Measurements from ENCODE around the gene XPNPEP1.
"Not testable (repeated sequence)": the region's sequence is repeated elsewhere in the genome, so short reads cannot be mapped to it uniquely, and the experiment has no call there.

XPNPEP1 gene

GRCh38 chr10:109924087-109924486 is 776 bp upstream of the XPNPEP1 start:
- DNase-seq (ENCODE audit: low read depth in 2 of 2): no peak

- no peak for DNase-seq (ENCODE audit: low read depth in 2 of 2)
Measured at GRCh38 chr10:109922358-109922975, 844 bp downstream of the XPNPEP1 start.

DNA sequence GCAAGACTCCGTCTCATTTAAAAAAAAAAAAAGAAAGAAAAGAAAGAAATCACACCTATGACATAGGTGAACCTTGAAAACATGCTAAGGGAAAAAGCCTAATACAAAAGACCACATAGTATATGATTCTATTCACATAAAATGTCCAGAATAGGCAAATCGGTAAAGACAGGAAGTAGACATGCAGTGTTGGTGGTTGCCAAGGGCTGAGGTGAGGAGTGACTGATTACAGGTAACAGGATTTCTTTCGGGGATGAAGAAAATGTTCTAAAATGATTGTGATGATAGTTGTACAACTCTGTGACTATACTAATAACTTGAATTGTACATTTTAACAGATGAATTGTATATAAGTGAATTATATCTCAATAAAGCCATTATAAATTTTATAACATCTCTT is 3.3 kb downstream of the XPNPEP1 start:
- no peak for DNase-seq (ENCODE audit: low read depth in 2 of 2)

GRCh38 chr10:109919220-109919619 is 4.1 kb downstream of the XPNPEP1 start:
- no peak for DNase-seq (ENCODE audit: low read depth in 2 of 2)

DNA sequence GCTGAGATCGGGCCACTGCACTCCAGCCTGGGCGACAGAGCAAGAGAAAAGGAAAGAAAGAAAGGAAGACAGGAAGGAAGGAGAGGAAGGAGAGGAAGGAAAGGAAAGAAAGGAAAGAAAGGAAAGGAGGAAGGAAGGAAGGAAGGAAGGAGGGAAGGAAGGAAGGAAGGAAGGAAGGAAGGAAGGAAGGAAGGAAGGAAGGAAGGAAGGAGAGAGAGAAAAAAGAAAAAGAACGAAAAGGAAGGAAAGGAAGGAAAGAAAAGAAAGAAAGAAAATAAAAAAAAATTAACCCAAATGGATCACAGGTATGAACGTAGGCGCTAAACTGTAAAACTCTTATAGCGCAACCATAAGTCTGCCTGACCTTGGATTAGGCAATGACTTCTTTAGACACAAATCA is 4.6 kb downstream of the XPNPEP1 start:
- DNase-seq (ENCODE audit: low read depth in 2 of 2): not testable (repeated sequence)

DNA sequence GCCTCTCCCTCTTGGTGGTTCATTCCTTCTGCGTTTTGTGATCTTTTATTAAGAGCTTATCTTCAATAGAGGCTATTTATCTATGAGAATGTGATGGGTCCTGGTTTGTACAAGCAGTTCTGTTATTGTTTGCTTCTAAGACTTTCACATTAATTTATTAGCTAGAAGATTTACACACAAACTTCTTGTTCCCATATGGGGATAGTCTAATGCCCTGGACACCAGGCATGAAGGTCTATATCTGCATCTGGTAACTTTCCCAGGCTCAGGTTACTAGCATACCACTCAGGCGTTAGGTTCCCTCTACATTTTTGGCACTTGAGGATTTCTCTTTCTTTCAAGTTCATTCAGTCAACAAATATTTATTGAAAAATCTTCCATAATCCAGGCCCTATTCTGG is 7.7 kb downstream of the XPNPEP1 start:
- no peak for DNase-seq (ENCODE audit: low read depth in 2 of 2)

DNA sequence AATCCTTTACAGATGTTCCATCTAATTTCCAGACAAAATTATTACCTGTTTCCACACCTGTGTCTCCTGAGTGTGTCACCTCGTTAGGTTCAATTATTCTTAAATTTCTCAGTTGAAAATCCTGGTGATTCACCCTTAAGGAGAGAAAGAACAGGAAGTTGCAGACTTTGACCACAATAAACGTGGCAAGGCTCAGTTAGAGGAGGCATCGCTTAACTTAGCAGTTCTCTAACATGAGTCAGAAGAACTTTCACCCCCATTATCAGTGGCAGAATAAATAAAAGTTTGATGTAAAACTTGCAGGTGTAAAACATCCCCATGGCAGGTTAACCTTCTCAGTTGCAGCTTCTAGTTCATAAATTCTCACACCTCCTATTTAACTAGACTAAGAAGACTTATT is 8.3 kb downstream of the XPNPEP1 start:
- no peak for DNase-seq (ENCODE audit: low read depth in 2 of 2)

GRCh38 chr10:109913306-109913892 is 9.9 kb downstream of the XPNPEP1 start:
- DNase-seq (ENCODE audit: low read depth in 2 of 2): no peak

- no peak for DNase-seq (ENCODE audit: low read depth in 2 of 2)
Measured at GRCh38 chr10:109912335-109913281, 10.7 kb downstream of the XPNPEP1 start.

GRCh38 chr10:109911903-109912302 is 11.4 kb downstream of the XPNPEP1 start:
- no peak for DNase-seq (ENCODE audit: low read depth in 2 of 2)

GRCh38 chr10:109906316-109906715 is 17.0 kb downstream of the XPNPEP1 start:
- no peak for DNase-seq (ENCODE audit: low read depth in 2 of 2)

- no peak for DNase-seq (ENCODE audit: low read depth in 2 of 2)
Measured at GRCh38 chr10:109904397-109904796, 18.9 kb downstream of the XPNPEP1 start.

DNA sequence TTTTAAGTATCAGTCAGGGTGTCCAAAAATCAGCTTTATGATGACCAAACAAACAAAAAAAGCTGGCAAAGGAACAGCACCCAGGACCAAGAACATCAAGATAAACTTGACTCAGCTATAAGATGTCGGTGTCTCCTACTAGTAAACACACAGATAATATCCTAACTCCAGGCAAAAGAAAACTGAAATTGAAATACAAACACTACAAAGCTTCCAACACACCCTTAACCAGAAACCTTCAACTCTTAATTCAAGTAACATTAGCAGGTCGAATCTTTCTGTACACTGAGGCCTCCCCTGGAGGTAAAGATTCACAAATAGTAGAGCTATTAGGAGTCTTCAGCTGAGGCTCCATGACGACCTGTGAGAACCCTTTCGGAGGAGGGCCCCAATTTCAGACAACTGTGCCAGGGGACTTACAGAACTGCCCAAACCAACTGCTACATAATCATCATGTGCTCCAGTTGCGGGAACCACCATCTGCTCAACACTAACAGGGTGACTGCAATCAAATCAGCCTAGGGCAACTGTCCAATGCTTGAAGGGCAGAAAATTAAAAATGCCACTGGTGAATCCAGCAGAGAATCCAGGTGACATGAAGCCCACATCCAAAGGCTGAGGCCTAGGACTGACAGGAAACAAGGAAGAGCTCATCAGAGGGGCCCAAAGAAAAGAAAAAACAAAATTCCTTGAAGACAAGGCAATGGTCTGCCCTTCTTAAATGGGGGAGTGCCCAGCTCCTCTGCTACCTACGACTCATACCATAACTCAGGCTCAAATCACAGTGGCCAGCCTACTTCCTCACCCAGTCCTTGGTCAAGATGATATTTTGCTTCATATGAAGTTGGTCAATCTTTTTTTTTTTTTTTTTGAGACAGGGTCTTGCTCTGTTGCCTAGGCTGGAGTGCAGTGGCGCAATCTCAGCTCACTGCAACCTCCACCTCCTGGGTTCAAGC is 20.0 kb downstream of the XPNPEP1 start:
- DNase-seq (ENCODE audit: low read depth in 2 of 2): no peak

DNA sequence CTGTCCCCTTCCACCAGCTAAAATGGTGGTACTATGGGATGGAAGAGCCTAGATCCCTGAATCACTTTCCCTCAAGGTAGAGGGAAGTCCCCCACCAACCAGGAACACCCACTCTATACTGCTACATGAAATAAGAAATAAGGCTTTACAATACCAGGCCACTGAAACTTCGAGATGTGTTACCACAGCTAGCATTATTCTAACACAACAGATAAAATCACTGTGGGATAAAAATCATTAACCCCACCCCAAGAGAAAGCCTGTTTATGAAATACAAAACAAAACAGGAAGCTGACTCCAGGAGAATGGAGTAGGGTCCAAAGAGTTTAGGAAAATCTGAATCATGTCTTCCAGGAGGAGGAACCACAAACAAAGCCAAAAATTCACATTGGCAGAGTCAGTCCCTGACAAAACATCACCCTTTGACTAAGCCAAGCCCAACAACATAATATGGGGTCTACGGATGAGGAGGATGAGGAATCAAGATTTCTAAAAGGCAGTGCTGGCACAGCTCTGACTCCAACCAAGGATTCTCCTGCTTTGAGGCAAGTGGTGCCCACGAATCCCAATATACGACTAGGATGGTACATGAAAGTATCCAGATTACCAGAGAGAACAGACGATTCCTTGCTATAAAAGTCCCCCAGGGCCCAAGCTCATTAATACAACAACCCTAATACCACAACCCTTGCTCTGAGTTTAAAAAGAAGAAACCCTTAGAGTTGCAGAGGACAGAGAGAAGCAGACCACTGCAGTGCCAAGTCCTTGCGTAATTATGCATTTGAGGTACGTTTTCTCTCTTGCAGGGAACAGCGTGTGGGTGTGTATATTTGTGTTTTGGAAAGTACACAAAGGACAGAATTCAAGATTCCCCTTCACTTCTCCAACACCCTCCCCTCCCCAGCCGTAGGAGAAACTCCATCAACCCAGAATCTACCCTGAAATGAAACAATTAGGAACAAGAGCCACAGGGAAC is 23.7 kb downstream of the XPNPEP1 start:
- no peak for DNase-seq (ENCODE audit: low read depth in 2 of 2)

DNA sequence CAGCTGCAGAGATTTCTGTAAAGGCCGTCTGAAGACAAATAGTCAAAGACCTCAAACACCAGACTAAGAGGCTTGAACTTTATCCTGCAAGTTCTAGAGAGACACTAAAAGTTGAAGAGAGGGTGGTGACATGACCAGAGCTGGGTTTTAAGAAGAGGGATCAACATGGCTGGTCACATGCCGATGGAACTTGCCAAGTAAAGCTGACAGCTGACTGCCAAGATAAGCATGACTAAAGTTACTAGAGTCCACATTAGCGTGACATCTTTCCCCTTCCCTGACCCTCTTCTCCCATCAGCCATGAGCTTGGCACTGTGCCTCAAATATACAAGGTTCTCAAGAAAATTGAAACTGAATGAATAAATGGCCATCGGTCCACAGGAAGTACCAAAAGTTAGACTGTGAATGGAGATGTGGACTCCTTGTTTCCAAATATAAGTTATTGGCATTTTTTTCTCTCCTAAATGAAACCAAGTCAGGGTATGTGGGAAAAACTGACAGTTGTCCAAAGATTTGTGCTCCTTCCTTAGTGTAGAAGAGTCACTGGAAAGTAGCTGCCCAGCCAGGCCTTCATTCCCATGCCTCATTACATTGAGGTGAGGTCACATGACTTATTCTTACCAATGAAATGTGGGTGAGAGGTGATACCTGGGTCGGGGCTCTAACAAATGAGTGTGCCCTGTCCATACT is 24.5 kb downstream of the XPNPEP1 start:
- no peak for DNase-seq (ENCODE audit: low read depth in 2 of 2)

DNA sequence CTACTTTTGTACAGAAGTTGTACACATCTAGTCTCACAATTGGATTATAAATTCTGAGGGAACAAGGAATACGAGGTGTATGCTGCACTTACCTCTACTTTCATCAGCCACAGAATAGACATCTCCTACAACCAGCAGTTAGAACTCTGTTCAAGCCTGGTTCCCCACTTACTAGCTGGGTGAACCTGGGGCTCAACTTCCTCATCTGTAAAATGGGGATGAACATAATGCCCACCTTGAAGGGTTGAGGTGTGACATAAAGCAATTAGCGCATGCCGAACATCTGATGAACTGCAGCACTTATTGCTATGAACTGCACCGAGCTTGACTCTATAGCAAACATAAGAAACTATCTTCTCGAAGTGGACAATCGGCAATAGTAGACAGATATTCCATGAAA is 25.3 kb downstream of the XPNPEP1 start:
- no peak for DNase-seq (ENCODE audit: low read depth in 2 of 2)

DNA sequence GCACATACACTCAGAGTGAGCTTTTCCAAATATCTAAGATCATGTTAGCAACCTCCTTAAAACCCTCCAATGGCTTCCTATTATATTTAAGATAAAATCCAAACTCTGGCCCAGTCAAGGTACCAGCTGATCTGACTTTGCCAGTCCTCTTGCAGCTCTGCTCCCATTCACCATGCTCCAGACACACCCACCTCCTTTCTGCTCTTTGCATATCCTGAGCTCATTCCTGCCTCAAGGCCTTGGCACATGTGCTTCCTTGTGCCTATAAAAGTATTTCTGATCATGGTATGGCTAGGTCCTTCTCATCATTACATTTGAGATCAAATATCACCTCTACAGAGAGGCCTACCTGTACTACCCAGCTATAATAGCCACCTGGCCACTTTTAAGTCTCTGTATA is 27.5 kb downstream of the XPNPEP1 start:
- DNase-seq (ENCODE audit: low read depth in 2 of 2): no peak

DNA sequence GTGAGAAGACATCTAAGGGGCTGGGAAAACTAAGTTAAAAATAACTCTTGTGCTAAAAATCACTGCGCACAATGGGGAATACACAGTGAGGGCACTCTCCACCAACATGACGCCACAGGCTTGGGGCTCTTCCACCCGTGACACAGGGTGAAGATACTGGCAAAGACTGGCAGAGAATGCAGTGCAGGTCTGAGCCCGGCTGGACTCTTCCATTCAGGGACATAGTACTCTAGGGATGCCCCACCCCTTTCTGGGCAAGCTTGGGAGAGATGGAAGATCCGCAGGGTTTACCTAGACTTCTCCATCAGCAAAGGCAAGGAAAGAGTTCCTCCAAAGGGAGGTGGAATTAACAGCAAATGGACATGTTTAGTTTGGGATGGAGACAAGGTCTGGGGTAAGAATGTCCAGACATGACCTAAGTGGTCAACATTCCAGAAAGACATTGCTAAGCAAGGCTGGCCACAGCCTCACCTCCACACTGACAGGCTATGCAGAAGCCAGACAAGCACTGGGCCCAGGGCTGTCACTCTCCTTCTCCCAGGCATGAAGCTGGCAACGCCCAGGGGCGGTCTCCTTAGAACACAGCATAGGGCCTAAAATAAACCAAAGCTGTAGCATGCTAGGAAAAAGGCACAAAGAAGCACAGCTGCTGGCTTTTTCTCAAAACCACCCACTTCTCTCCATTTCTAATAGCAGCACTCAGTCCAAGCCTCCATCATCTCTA is 28.1 kb downstream of the XPNPEP1 start:
- DNase-seq (ENCODE audit: low read depth in 2 of 2): no peak

- no peak for DNase-seq (ENCODE audit: low read depth in 2 of 2)
Measured at GRCh38 chr10:109894516-109894915, 28.8 kb downstream of the XPNPEP1 start.
